Hematopoietic multipotent progenitor cell treated with erythropoietin and hydrocortisone succinate and interleukin-3 and kit ligand, for 15 days (in vitro differentiated cells): ENCODE results near the gene EPHA2.
"Not testable (repeated sequence)": the region's sequence is repeated elsewhere in the genome, so short reads cannot be mapped to it uniquely, and the experiment has no call there.

Experiments used
- DNase-seq: peaks from one replicate; pipeline ENCODE4 v3.0.0-alpha.2; 2015; ENCODE audit warnings: low spot score

EPHA2 gene

DNA sequence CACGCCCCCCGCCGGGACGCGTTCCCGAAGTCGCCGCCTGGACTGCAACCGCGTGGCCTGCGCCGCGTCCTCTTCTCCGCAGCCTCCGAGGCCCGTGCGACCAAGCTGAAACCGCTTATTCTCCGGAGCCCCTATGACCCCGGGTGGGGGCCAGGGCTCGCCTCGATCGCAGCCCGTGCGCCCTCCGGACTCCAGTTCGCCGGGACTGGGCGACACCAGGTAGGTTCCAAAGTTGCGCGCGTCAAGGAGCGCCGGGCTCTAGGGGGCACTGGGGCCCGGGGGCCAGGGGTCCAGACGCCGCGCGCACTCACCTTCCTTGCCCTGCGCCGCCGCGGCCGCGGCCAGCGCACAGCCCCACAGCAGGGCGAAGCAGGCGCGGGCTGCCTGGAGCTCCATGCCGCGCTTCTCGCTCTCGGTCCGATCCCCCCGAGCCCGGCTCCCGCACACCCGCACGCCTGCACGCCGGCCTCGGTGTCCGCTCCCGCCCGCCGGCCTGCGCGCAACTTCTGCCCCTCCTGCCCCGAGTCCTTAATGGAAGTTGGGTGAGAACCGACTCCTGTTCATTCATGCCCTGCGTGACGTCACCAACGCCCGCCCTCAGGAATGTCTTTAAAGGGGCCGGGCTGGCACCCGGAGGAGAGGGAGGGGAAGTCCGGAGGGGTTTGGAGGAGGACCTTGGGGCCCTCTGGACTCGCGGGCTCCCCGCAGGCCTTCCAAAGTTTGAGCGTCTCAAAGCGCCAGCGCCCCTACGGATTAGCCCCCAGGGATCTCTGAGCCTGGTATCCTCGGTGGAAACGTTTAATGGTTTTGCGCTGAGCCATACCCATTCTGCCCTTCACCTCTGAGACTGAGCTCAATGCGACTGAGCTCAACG lies at the start of gene EPHA2:
EPHA2 (minus strand) TSS at position 533 of the 874 bp plus-strand sequence; CDS start at position 396, 137 bp downstream.
- DNase-seq: no peak

- DNase-seq: no peak
Measured at GRCh38 chr1:16205334-16205671, 49.4 kb upstream of the EPHA2 start.

- DNase-seq: peak; percentile 46
Measured at GRCh38 chr1:16204634-16205333, 48.9 kb upstream of the EPHA2 start.

DNA sequence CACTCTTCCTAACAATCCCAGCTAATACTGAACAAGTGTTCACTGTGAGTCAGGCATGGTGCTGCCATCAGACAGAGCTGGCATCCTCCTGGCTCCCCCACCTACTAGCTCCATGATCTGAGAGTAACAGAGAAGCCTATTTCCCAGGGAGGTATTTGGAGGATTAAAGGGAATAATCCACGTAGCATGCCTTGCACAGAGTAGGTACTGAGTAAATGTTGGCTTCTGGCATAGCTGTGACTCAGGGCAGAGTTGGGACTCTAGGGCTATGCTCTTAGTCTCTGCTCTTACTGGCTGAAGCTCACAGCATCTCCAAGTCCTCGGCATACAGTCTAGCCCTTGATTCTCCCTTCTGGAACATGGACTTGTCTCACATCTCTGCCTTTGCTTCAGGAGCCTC lies 48.3 kb upstream of the EPHA2 start:
- no peak for DNase-seq

DNA sequence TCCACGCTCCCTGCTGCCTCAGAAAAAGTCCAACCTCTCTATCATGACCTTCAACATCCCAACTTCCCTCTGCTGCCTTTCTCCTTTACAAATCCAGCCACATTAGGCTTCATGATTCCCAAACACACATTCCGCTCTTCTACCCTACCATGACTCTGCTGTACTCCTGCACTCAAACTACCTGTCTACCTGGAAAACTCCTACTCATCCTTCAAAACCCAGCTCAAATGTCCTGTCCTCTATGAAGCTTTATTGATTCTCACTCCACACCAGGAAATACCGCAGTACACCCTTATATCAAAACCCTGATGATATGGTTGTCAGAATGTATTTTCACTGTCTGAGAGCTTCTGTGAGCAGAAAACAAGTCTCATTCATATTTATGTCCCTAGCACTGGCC lies 47.7 kb upstream of the EPHA2 start:
- DNase-seq: no peak

DNA sequence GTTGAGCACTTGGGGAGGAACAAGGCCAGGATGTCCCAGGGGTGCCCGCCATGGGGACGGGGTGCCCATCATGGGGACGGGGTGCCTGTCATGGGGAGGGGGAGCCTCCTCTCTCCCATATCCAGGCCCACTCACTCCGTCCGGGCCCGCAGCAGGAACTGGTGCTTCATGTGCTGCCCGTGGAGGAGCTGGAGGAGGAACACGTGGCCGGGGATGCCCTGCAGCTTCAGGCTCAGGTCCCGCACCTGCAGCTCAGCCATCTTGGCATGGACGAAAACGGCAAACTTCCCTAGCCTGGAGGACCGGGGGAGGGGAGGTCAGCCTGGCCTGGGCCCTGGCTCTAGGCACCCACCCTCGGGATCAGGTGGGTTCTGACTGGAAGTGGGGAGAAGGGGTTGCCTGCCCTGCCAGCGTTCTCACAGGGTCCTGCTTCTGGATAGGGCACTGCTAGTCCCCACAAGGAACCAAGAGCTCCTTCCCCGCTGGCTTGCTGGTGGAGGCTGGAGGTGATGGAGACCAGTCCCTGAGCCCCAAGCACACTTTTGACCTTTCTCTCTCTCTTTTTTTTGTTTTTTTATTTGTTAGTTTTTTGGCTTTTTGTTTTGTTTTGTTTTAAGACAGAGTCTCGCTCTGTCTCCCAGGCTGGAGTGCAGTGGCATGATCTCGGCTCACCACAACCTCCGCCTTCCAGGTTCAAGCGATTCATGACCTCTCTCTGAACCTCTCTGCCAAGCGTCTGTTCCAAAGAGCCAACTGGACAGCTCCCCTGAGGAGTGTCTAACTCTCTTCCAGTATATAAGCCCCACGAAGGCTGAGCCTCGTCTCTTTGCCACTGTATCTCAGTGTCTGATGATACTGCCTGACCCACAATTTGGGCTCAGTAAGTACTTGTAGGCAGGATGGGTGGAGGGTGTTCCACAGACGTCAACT lies 46.7 kb upstream of the EPHA2 start:
- no peak for DNase-seq

DNA sequence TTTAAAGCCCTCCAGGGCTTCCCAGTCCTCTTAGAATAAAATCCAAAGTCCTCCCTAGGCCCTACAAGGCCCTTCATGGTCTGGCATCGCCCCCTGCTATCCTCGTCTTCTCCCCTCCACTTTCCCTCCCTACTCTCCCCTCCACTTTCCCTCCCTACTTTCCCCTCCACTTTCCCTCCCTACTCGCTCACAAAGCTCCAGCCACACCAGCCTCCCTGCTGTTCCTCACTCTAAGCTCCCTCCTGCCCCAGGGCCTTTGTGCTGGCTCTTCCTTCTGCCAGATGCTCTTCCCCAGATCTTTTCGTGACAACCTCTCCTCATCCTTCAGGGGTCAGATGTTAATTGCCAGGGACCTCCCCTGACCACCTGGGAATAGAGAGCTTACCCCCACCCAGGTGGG lies 43.8 kb upstream of the EPHA2 start:
- DNase-seq: no peak

- DNase-seq: no peak
Measured at GRCh38 chr1:16199157-16199501, 43.3 kb upstream of the EPHA2 start.

- DNase-seq: no peak
Measured at GRCh38 chr1:16198444-16199156, 42.7 kb upstream of the EPHA2 start.

GRCh38 chr1:16196874-16197273 lies 41.0 kb upstream of the EPHA2 start:
- no peak for DNase-seq

- not testable (repeated sequence) for DNase-seq
Measured at GRCh38 chr1:16196139-16196538, 40.3 kb upstream of the EPHA2 start.

DNA sequence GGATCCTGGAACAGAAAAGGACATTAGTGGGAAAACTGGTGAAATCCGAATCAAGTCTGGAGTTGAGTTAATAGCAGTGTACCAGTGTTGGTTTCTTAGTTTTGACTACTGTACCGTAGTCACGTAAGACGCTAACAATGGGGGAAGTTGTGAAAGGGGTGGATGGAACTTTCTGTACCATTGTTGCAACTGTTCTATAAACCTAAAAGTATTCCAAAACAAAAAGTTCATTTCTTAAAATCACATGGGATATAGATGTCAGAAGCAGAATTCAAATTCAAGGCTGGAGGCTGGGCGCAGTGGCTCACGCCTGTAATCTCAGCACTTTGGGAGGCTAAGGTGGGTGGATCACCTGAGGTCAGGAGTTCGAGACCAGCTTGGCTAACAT lies 39.6 kb upstream of the EPHA2 start:
- no peak for DNase-seq

GRCh38 chr1:16191916-16192546 lies 36.2 kb upstream of the EPHA2 start:
- no peak for DNase-seq

DNA sequence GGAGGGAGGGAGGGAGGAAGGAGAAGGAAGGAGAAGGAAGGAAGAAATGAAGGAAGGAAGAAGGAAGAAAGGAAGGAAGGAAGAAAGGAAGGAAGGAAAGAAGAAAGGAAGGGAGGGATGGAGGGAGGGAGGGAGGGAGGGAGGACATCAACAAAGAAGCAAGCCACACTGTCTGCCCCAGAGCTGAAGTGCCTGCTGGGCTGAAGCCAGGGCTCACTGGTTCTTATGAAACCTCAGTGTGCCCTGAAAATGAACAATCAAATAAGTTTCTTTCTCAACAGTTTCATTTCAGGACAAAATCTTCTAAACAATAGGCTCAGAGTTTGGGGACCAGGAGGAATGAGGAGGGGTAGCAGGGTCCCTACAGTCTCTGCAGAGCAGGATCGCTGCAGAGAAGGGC lies 35.4 kb upstream of the EPHA2 start:
- no peak for DNase-seq

DNA sequence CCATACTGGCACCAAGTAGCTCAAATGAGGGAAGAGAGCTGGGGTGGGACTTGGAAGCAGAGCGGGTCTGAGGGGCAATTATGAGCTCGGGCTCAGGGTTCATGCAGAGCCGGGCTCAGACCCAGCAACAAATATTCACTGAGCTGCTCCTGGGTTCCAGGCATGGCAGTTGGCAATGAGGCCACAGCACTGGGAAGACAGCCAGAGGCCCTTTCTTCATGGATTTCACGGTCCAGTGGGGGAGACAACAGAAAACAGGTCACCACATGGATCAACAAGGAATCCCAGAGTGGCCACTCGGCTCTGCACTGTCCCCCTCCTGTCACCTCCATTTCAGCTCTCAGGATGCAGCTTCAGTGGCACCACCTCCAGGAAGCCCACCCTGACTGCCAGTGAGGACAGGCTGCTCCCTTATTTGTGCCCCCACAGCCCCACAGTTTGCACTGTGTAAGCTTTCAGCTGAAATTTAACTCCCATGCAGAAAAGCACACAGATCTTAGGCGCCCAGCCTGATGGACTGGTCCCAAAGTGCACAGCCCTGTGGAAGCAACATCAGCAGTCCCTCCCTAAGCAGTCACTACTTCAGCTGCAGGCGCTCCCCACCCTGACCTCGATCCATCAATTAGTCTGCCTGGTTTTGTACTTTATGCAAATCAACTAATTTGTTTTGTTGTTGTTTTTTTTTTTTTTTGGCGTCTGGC lies 34.2 kb upstream of the EPHA2 start:
- no peak for DNase-seq

DNA sequence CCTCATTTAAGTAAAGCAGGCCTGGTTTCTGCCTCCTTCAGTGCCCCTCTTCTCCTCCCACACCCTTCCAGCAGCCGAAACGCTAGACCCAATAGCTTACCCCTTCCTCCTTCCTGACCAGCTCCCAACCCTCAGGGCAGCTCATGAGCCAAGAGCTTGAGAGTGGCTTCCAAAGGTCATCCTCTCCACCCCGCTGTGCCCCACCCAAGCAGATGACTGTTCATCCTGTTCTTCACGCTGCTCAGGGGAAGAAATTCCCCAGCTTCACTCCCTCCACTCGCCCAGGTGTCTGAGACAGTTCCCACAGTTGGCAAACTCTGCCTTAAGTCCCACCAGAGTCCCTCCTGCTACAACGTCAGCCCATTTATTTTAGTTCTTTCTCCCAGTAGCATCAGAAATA lies 33.1 kb upstream of the EPHA2 start:
- DNase-seq: no peak

GRCh38 chr1:16187748-16188401 lies 32.0 kb upstream of the EPHA2 start:
- peak; percentile 78 for DNase-seq

GRCh38 chr1:16186655-16187235 lies 30.9 kb upstream of the EPHA2 start:
- DNase-seq: no peak

GRCh38 chr1:16184557-16185303 lies 28.9 kb upstream of the EPHA2 start:
- no peak for DNase-seq
